Measurements from ENCODE around the gene NISCH.
A peak's percentile ranks its signal among the peaks of the same experiment; 100 is the strongest.

The NISCH gene

GRCh38 chr3:52455283-52456168, at the start of gene NISCH:
Gene NISCH (plus strand): TSS chr3:52455604. CDS start chr3:52455642, 38 bp downstream.
- peaks cover 11% of the 10 kb centered on the region for H3K36me3 Mint-ChIP-seq
- H3K4me1 Mint-ChIP-seq, result peaks cover 52% of the 10 kb centered on the region
- H3K4me3 Mint-ChIP-seq, result peak within 1 kb of the TSS; percentile 86
- H3K27me3 Mint-ChIP-seq, result no peaks in the 10 kb centered on the region
- ATAC-seq, result peak; percentile 92
- no peaks in the 10 kb centered on the region for H3K9me3 Mint-ChIP-seq
- H3K27ac Mint-ChIP-seq, result peak within 1 kb of the TSS; percentile 99

GRCh38 chr3:52406231-52406661, 49.2 kb upstream of the NISCH start:
- no peak overlapping the region for H3K4me3 Mint-ChIP-seq
- H3K4me1 Mint-ChIP-seq, result peaks cover 27% of the 10 kb centered on the region
- H3K36me3 Mint-ChIP-seq, result peaks cover 59% of the 10 kb centered on the region
- no peak overlapping the region for H3K27ac Mint-ChIP-seq
- H3K27me3 Mint-ChIP-seq, result no peaks in the 10 kb centered on the region
- ATAC-seq, result no peak
- H3K9me3 Mint-ChIP-seq, result no peaks in the 10 kb centered on the region

GRCh38 chr3:52406791-52407510, 48.5 kb upstream of the NISCH start:
- no peak for ATAC-seq
- H3K9me3 Mint-ChIP-seq, result no peaks in the 10 kb centered on the region
- H3K27ac Mint-ChIP-seq, result no peak overlapping the region
- H3K4me3 Mint-ChIP-seq, result no peak overlapping the region
- peaks cover 34% of the 10 kb centered on the region for H3K4me1 Mint-ChIP-seq
- H3K36me3 Mint-ChIP-seq, result peaks cover 52% of the 10 kb centered on the region
- no peaks in the 10 kb centered on the region for H3K27me3 Mint-ChIP-seq

GRCh38 chr3:52407779-52408178, 47.6 kb upstream of the NISCH start:
- H3K9me3 Mint-ChIP-seq, result no peaks in the 10 kb centered on the region
- peak overlapping the region; percentile 7 for H3K4me3 Mint-ChIP-seq
- H3K27ac Mint-ChIP-seq, result peak overlapping the region; percentile 95
- peaks cover 35% of the 10 kb centered on the region for H3K4me1 Mint-ChIP-seq
- H3K36me3 Mint-ChIP-seq, result peaks cover 44% of the 10 kb centered on the region
- no peaks in the 10 kb centered on the region for H3K27me3 Mint-ChIP-seq
- no peak for ATAC-seq

GRCh38 chr3:52408466-52408865, 46.9 kb upstream of the NISCH start:
- peaks cover 37% of the 10 kb centered on the region for H3K36me3 Mint-ChIP-seq
- no peaks in the 10 kb centered on the region for H3K9me3 Mint-ChIP-seq
- ATAC-seq, result no peak
- H3K4me3 Mint-ChIP-seq, result peak overlapping the region; percentile 91
- peaks cover 35% of the 10 kb centered on the region for H3K4me1 Mint-ChIP-seq
- peak overlapping the region; percentile 95 for H3K27ac Mint-ChIP-seq
- no peaks in the 10 kb centered on the region for H3K27me3 Mint-ChIP-seq

GRCh38 chr3:52415800-52416199, 39.6 kb upstream of the NISCH start:
- H3K36me3 Mint-ChIP-seq, result peaks cover 5% of the 10 kb centered on the region
- peaks cover 12% of the 10 kb centered on the region for H3K4me1 Mint-ChIP-seq
- H3K27me3 Mint-ChIP-seq, result no peaks in the 10 kb centered on the region
- no peak overlapping the region for H3K27ac Mint-ChIP-seq
- no peak for ATAC-seq
- H3K9me3 Mint-ChIP-seq, result no peaks in the 10 kb centered on the region
- no peak overlapping the region for H3K4me3 Mint-ChIP-seq

- Mint-ChIP-seq H3K27me3 (no peaks in the 10 kb centered on the region), H3K4me1 (no peaks in the 10 kb centered on the region), H3K4me3 (no peak overlapping the region), H3K9me3 (no peaks in the 10 kb centered on the region), H3K36me3 (no peaks in the 10 kb centered on the region), H3K27ac (no peak overlapping the region)
- ATAC-seq, result no peak
These were observed 35.0 kb upstream of the NISCH start for GRCh38 chr3:52420388-52420787.

GRCh38 chr3:52422669-52423068, 32.7 kb upstream of the NISCH start:
- no peaks in the 10 kb centered on the region for H3K36me3 Mint-ChIP-seq
- no peak overlapping the region for H3K4me3 Mint-ChIP-seq
- no peaks in the 10 kb centered on the region for H3K9me3 Mint-ChIP-seq
- no peak for ATAC-seq
- H3K27ac Mint-ChIP-seq, result no peak overlapping the region
- no peaks in the 10 kb centered on the region for H3K4me1 Mint-ChIP-seq
- H3K27me3 Mint-ChIP-seq, result no peaks in the 10 kb centered on the region

- Mint-ChIP-seq H3K27me3 (no peaks in the 10 kb centered on the region), H3K4me3 (no peak overlapping the region), H3K9me3 (no peaks in the 10 kb centered on the region), H3K36me3 (no peaks in the 10 kb centered on the region), H3K4me1 (no peaks in the 10 kb centered on the region), H3K27ac (no peak overlapping the region)
- no peak for ATAC-seq
These were observed 32.2 kb upstream of the NISCH start for GRCh38 chr3:52423173-52423572.

GRCh38 chr3:52428151-52429005, 27.0 kb upstream of the NISCH start:
- Mint-ChIP-seq H3K4me1 (no peaks in the 10 kb centered on the region), H3K4me3 (no peak overlapping the region), H3K9me3 (no peaks in the 10 kb centered on the region), H3K27me3 (no peaks in the 10 kb centered on the region), H3K36me3 (no peaks in the 10 kb centered on the region), H3K27ac (no peak overlapping the region)
- ATAC-seq, result peak; percentile 63

GRCh38 chr3:52429031-52429430, 26.4 kb upstream of the NISCH start:
- Mint-ChIP-seq H3K4me1 (no peaks in the 10 kb centered on the region), H3K27ac (no peak overlapping the region), H3K27me3 (no peaks in the 10 kb centered on the region), H3K4me3 (no peak overlapping the region), H3K36me3 (no peaks in the 10 kb centered on the region), H3K9me3 (no peaks in the 10 kb centered on the region)
- ATAC-seq, result no peak

- ATAC-seq, result no peak
- Mint-ChIP-seq H3K27me3 (no peaks in the 10 kb centered on the region), H3K36me3 (no peaks in the 10 kb centered on the region), H3K9me3 (no peaks in the 10 kb centered on the region), H3K4me3 (no peak overlapping the region), H3K4me1 (no peaks in the 10 kb centered on the region), H3K27ac (no peak overlapping the region)
These were observed 25.5 kb upstream of the NISCH start for GRCh38 chr3:52429779-52430415.

GRCh38 chr3:52430416-52430810, 25.0 kb upstream of the NISCH start:
- ATAC-seq, result no peak
- Mint-ChIP-seq H3K27ac (no peak overlapping the region), H3K9me3 (no peaks in the 10 kb centered on the region), H3K4me3 (no peak overlapping the region), H3K27me3 (no peaks in the 10 kb centered on the region), H3K36me3 (no peaks in the 10 kb centered on the region), H3K4me1 (no peaks in the 10 kb centered on the region)

GRCh38 chr3:52431459-52432223, 23.8 kb upstream of the NISCH start:
- no peak for ATAC-seq
- H3K27ac Mint-ChIP-seq, result no peak overlapping the region

More at GRCh38 chr3:52431459-52432223, 23.8 kb upstream of the NISCH start:
- Mint-ChIP-seq H3K36me3 (no peaks in the 10 kb centered on the region), H3K9me3 (no peaks in the 10 kb centered on the region), H3K27me3 (peaks cover 8% of the 10 kb centered on the region), H3K4me1 (no peaks in the 10 kb centered on the region), H3K4me3 (no peak overlapping the region)

All from stimulated activated memory B cell treated with anti-CD40 and anti-IgM and Interleukin-4, amounts not matched to agents 10 μg/mL and 1 μg/mL and 100 μg/mL, for 72 hours (primary cell).